ENCODE measurements around the gene AFAP1L1. TPM values are rescaled to one million over a fixed set of nuclear protein-coding genes. Genes with fewer than 3 reads are reported as not detected.
A peak's percentile ranks its signal among the peaks of the same experiment; 100 is the strongest.

AFAP1L1 gene
- total RNA-seq, 1 donor from 2014 or later: 32.7 TPM

- no peaks in the 10 kb centered on the region for H3K27me3 ChIP-seq
- H3K4me3 ChIP-seq: no peak overlapping the region
- DNase-seq (no peak), ATAC-seq (no peak)
- no peak for TF ChIP-seq CTCF (IDR thresholded peaks at IDR 0.05)
- no peaks in the 10 kb centered on the region for H3K36me3 ChIP-seq
- H3K4me1 ChIP-seq: peaks cover 17% of the 10 kb centered on the region
- intact Hi-C loops (cut with DNase I): no loop called here
- peak overlapping the region; percentile 8 for H3K27ac ChIP-seq
- H3K9me3 ChIP-seq: no peaks in the 10 kb centered on the region
Observed at GRCh38 chr5:149297340-149298025, 25.8 kb downstream of the AFAP1L1 start.

DNA sequence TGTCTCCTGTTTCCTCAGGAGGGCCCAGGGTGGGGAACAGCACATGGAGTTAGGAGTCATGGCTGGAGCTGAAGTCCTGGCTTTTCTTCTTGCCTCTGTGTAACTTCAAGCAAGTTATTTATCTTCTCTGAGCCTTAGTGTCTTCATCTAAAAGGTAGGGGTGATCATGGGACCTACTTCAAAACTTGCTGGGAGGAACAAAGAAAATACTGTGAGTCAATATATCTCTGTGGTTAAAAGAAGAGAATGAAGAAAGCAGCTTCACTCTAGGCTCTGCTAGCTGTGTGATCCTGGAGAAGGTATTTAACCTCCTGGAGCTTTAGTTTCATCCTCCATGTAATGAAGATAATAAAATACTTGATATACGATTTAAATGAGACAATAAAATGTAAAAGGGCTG lies 26.5 kb downstream of the AFAP1L1 start:
- Histone ChIP-seq H3K4me3 (no peak overlapping the region), H3K27me3 (no peaks in the 10 kb centered on the region), H3K27ac (no peak overlapping the region), H3K9me3 (no peaks in the 10 kb centered on the region), H3K4me1 (peaks cover 17% of the 10 kb centered on the region), H3K36me3 (no peaks in the 10 kb centered on the region)
- intact Hi-C loops (cut with DNase I): no loop called here
- DNase-seq (no peak), ATAC-seq (no peak)
- TF ChIP-seq CTCF (IDR thresholded peaks at IDR 0.05): no peak

- TF ChIP-seq CTCF (IDR thresholded peaks at IDR 0.05): no peak
- intact Hi-C loops (cut with DNase I): no loop called here
- Histone ChIP-seq H3K27ac (peak overlapping the region; percentile 71), H3K27me3 (no peaks in the 10 kb centered on the region), H3K36me3 (no peaks in the 10 kb centered on the region), H3K4me3 (no peak overlapping the region), H3K9me3 (no peaks in the 10 kb centered on the region), H3K4me1 (peaks cover 17% of the 10 kb centered on the region)
- DNase-seq: no peak
- ATAC-seq: peak; percentile 58
Observed at GRCh38 chr5:149298842-149299404, 27.3 kb downstream of the AFAP1L1 start.

GRCh38 chr5:149299451-149300054 lies 27.9 kb downstream of the AFAP1L1 start:
- Histone ChIP-seq H3K27ac (peak overlapping the region; percentile 71), H3K4me3 (no peak overlapping the region), H3K27me3 (no peaks in the 10 kb centered on the region), H3K9me3 (no peaks in the 10 kb centered on the region), H3K36me3 (no peaks in the 10 kb centered on the region), H3K4me1 (peaks cover 17% of the 10 kb centered on the region)
- no peak for TF ChIP-seq CTCF (IDR thresholded peaks at IDR 0.05)
- DNase-seq: no peak
- peak; percentile 54 for ATAC-seq
- intact Hi-C loops (cut with DNase I): no loop called here

- DNase-seq (no peak), ATAC-seq (no peak)
- Histone ChIP-seq H3K4me3 (no peak overlapping the region), H3K36me3 (no peaks in the 10 kb centered on the region), H3K9me3 (no peaks in the 10 kb centered on the region), H3K4me1 (peaks cover 17% of the 10 kb centered on the region), H3K27me3 (no peaks in the 10 kb centered on the region), H3K27ac (no peak overlapping the region)
- intact Hi-C loops (cut with DNase I): no loop called here
- no peak for TF ChIP-seq CTCF (IDR thresholded peaks at IDR 0.05)
Observed at GRCh38 chr5:149300441-149300840, 28.8 kb downstream of the AFAP1L1 start.

Data from upper lobe of right lung (tissue), 1 donor.